Fibroblast of pulmonary artery (primary cell): Measurements from ENCODE around the gene UMAD1.

Experiments used
- DNase-seq: peaks from one replicate; pipeline ENCODE4 v3.0.0-alpha.2; 2010; ENCODE audit warnings: low read depth
- H3K4me3 ChIP-seq: replicated peaks from 2 replicates; pipeline ENCODE4 v1.5.1; 2011; ENCODE audit warnings: low read depth, mild to moderate bottlenecking, control low read depth, low read length, moderate library complexity
- TF ChIP-seq, protein P1 (sequence below): IDR thresholded peaks from 2 replicates; pipeline ENCODE4 v1.5.1; 2011; ENCODE audit warnings: mild to moderate bottlenecking, control low read depth, low read length, inconsistent platforms; ENCODE audit errors: missing control alignments

UMAD1 gene

DNA sequence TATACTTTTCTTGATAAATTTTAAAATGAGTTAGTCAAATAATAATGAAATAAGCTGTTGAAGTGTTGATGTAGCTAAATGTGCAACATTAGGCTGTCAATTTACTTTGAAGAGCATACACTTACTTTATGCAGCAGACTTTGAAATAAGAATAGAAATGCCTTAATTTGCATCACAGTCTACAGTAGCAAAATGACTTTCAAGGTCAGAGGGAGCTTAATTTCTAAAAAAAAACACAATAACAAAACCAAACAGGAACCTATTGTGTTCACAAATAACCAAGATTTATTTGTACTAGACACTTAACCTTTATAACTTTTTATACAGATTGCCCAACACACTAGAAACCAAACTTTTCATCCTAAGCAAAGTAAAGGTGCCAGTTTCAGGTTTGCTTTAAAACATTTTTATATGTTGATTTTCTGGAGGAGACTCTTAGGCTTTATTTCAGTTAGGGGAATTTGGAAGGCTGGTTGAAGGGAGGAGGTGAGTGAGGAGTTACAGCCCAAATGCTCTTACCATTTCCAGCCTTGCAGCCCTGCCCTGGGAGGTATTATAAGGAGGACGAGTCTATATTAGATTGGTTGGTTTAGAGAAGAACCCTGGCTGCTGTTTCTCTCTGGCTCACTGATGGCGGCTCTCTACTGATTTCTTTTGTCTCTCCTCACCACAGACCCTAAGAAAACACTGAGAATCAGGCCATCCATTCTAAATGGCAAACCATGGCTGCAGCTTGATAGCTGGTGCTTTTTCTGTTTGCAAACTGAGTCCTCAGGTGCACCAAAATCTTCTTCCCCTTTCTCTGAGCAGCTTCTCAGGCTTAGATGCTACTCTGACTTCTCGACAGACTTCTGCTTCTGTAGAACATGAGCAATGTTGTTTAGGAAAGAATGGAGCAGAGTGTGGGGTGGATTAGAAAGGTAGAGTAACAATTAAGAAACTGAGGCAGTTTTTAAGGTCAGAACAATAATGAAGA lies 133.1 kb downstream of the UMAD1 start:
- DNase-seq, result no peak
- TF ChIP-seq, protein P1, sequence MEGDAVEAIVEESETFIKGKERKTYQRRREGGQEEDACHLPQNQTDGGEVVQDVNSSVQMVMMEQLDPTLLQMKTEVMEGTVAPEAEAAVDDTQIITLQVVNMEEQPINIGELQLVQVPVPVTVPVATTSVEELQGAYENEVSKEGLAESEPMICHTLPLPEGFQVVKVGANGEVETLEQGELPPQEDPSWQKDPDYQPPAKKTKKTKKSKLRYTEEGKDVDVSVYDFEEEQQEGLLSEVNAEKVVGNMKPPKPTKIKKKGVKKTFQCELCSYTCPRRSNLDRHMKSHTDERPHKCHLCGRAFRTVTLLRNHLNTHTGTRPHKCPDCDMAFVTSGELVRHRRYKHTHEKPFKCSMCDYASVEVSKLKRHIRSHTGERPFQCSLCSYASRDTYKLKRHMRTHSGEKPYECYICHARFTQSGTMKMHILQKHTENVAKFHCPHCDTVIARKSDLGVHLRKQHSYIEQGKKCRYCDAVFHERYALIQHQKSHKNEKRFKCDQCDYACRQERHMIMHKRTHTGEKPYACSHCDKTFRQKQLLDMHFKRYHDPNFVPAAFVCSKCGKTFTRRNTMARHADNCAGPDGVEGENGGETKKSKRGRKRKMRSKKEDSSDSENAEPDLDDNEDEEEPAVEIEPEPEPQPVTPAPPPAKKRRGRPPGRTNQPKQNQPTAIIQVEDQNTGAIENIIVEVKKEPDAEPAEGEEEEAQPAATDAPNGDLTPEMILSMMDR, result no peak
- no peak overlapping the region for H3K4me3 ChIP-seq

DNA sequence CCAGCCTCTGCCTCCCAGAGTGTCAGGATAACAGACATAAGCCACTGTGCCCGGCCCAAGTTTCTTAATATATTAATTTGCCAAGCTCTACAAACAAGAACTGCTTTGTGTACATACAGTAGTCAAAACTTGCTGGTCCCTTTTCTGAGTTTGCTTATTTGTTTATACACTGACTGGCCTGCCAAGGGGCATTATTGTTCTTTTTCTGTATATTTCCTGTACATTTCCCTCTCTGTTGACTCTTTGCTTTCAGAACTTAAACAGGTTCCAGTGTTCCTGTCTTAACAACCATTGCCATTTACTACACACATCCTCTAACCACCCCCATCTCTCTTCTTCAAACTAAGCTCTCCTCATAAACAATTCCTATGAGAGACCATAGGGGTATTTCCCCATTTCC lies 139.3 kb downstream of the UMAD1 start:
- no peak for DNase-seq
- TF ChIP-seq, protein P1, result no peak

DNA sequence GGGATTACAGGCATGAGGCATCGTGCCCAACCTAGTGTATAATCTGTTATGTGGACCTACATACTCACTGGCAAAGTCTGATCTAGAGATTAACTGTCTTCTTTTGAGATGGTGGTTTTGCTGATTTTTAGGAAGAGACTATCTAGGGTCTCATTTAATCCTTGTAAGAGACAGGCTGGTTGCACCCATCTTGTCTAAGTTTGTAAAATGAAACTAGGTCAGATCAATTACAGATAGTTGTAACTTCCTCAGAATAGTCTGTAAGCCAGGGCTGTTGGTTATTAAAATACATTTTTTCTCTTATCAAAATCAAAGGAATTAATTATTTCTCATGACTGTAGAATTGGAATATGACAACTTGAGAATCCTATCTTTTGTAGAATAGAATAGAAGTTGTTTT lies 142.4 kb downstream of the UMAD1 start:
- DNase-seq, result no peak
- TF ChIP-seq, protein P1, result no peak
- no peak overlapping the region for H3K4me3 ChIP-seq

More for the DNA sequence above, 139.3 kb downstream of the UMAD1 start:
- no peak overlapping the region for H3K4me3 ChIP-seq

DNA sequence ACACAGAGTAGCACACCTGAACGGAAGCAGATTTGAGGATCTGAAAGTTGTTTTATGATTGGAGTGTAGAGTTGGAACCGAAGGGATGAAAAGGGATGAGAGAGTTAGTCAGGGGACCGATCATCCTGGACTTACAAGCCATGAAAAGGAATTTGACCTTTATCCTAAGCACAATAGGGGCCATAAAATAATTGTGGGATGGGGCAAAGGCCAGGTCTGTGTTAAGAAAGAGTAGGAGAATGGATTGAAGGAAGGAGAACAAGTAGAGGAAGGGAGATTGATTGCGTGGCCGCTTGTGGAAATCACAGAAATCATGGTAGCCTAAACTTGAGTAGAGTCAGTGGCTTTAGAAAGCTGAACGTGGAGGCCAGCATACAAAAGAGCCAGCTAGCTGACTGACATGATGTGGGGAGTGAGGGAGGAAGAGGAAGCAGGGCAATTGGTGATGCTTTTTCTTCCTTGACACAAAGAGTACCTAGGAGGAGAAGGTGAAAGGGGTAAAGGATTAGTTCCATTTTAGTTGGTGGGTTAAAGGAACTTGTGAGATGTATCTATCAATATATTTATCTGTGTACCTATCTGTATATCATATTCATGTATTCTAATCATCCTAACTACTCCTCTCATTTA lies 144.9 kb downstream of the UMAD1 start:
- no peak overlapping the region for H3K4me3 ChIP-seq
- DNase-seq, result no peak
- TF ChIP-seq, protein P1, result no peak

DNA sequence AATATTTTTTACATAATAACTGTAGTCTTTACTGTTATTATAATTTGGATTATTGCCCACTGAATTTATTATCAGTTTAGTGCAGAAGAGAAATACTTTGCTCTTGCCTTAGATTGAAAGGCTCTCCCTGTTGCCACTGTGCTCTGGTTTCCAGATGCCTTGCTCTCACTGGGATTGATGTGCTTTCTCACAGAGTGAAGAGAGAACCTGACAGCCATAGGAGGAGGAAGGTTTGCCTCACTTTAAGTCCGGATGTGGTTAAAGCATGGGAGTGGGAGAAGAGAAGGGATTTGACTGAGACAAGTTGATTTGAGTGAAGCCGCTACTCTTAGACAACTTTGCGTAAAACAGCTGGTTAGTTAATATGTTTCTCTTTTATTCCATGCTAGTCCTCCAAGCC lies 146.0 kb downstream of the UMAD1 start:
- H3K4me3 ChIP-seq, result no peak overlapping the region
- DNase-seq, result no peak
- TF ChIP-seq, protein P1, result no peak

DNA sequence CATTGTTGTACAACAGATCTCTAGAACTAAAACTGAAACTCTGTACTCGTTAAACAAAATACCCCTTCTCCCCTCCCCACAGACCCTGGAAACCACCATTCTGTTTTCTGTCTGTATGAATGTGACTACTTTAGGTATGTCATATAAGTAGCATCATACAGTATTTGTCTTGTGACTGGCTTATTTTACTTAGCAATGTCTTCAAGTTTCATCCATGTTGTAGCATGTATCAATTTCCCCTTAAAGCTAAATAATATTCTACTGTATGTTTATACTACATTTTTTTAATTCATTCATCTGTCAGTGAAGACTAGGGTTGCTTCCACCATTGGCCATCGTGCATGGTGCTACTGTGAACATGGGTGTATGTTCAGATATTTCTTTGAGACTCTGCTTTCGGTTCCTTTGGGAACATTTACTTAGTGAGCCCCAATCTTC lies 149.0 kb downstream of the UMAD1 start:
- TF ChIP-seq, protein P1, result no peak
- no peak overlapping the region for H3K4me3 ChIP-seq
- DNase-seq, result no peak
